ENCODE measurements around the gene GOLGA8B.
"Not testable (repeated sequence)": the region's sequence is repeated elsewhere in the genome, so short reads cannot be mapped to it uniquely, and the experiment has no call there.

GOLGA8B gene

DNA sequence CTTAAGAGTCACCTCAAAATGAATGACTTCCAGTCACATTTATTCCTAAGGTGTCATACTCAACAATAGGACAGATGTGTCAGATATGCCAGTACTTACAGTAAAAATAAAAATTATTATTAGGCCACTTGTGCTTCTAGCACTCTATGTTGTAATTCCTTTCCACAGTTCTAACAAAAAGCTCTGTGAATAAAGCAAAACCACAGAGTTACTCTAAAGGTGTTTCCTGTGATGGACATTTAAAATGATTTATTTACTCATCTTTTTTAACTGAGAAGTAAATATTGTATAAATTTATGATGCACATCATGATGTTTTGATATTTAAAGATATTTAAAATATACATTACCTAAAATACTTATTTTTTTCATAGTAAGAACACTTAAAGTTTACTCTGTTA, 13.9 kb upstream of the GOLGA8B start:
- no peak for DNase-seq (ENCODE audit: low read depth in 2 of 2)

DNA sequence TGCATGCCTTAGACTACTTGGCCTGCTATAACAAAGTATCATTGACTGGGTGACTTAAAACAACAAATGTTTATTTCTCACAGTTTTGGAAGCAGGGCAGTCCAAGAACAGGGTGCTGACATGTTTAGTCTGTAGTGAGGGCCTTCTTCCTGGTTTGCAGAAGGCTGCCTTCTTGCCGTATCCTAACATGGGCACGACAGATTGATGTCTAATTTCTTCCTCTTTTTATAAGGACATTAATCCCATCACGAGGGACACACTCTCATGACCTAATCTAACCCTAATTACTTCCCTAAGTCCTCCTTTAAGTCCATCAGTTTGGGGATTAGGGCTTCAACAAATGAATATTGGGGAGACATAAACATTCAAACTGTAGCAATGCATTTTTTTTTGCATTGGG, 10.9 kb upstream of the GOLGA8B start:
- no peak for DNase-seq (ENCODE audit: low read depth in 2 of 2)

DNA sequence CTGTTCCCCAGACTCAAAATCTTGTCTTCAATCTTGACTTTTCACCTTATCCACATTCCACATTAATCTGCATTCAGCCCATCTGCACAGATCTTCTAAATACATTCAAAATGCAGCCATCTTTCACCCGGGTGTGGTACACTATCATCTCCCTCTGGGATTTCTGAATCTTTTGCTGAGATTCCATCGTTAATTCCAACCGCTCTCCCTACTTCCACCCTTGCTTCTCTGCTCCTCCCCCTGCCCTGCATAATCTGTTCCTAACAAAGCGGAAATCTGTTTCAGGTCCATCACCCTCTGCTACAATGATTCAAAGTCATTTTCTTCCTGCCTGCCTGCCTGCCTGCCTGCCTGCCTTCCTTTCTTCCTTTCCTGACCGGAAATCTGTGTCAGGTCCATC, 7.9 kb upstream of the GOLGA8B start:
- no peak for DNase-seq (ENCODE audit: low read depth in 2 of 2)

DNA sequence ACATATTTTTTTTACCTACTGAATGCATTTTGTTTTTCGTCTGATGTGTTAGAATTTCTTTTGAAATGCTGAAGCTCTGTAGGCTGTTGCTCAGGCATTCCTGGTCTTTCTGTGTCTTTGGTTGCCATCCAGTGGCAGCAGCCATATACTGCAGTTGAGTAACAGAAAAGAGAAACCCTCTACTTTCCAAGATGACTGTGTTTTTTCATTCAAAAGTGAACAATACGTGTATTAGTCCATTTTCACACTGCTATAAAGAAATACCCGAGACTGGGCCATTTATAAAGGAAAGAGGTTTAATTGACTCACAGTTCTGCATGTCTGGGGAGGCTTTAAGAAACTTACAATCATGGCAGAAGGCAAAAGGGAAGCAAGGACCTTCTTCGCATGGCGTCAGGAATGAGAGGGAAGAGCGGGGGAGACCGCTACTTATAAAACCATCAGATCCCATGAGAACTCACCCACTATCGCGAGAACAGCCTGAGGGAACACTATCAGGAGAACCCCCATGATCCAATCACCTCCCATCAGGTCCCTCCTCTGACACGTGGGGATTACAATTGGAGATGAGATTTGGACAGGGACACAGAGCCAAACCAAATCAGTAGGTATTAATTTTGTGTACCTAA, 4.7 kb upstream of the GOLGA8B start:
- peak; percentile 62 to 70 for DNase-seq (ENCODE audit: low read depth in 2 of 2)

DNA sequence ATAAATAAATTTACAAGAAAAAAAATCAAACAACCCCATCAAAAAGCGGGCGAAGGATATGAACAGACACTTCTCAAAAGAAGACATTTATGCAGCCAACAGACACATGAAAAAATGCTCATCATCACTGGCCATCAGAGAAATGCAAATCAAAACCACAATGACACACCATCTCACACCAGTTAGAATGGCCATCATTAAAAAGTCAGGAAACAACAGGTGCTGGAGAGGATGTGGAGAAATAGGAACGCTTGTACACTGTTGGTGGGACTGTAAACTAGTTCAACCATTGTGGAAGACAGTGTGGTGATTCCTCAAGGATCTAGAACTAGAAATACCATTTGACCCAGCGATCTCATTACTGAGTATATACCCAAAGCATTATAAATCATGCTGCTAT, 2.5 kb upstream of the GOLGA8B start:
- not testable (repeated sequence) for DNase-seq (ENCODE audit: low read depth in 2 of 2)

DNA sequence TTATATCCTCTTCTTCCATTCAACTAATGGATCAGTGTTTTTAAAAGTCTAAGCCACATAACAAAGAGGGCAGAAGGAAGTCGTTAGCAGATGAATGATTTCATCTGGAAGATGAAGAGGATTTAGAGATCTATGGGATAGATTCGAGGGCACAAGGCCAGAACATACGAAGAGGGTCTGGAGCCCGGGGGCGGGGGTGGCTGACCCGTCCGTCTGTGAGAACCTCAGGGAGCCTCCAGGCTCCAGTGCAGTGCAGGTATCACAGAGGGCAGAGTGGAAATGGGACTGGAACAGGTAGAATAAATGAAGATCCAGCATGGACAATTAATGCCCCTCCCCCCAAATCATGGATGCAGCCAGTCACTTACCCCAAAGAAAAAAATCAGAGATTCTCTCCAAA, 1.5 kb upstream of the GOLGA8B start:
- DNase-seq (ENCODE audit: low read depth in 2 of 2): no peak

DNA sequence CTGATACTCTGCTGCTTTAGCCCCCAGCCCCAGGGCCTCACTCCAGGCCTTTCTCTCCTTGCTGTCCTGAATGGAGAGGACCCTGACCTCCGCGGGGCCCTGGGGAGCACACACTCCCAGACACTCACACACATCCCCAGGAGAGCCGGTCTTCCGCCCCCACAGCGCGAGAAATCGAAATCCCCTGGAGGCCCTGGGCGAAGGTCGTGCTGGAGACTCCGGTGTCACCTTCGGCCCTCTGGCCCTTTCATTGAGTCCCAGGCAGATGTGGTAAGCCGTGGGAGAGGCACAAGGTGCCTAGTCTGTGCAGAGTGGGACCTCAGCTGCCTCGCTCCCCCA, 848 bp upstream of the GOLGA8B start:
- DNase-seq (ENCODE audit: low read depth in 2 of 2): no peak

DNA sequence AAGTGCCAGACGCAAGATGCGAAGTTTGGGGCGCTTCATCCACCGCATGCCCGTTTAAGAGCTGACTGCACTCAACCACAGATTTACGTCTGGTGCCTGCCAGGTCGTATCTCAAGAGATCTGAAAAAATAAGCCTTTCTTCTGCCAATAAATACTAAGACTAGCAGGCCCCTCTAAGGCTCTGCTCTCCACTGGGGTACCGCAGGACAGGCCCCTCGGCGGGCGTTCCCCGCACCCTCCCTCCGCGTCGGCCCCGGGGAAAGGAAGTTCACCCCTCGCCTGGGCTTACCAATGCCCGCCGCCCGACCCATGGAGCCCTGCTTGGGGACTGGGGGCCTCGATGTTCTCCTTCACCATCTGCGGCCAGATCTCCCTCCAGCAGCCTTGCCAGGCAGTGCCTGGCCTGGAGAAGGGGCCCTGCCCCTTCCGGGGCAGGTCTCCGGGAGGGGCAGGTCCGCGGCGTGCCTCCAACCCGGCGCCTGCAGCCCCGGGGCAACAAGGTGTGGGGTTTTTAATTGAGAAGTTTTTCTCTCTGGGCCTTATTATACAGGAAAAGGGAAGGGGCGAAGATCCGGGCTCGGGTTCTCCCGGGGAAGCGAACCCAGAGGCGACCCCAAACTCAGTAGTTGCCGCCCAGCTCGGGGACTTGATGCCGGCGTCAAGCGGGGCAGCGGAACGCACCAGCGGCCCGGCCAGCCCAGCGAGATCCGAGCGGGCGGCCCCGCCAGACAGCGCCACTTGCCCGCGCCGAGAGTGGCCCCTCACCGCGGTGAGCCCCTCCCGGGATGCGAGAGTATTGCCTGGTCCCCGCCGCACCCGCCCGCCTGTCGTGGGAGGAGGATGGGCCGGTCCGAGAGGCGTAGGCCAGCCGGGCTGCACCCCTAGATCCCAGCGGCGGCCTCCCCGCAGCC, 735 bp downstream of the GOLGA8B start:
- DNase-seq (ENCODE audit: low read depth in 2 of 2): no peak

DNA sequence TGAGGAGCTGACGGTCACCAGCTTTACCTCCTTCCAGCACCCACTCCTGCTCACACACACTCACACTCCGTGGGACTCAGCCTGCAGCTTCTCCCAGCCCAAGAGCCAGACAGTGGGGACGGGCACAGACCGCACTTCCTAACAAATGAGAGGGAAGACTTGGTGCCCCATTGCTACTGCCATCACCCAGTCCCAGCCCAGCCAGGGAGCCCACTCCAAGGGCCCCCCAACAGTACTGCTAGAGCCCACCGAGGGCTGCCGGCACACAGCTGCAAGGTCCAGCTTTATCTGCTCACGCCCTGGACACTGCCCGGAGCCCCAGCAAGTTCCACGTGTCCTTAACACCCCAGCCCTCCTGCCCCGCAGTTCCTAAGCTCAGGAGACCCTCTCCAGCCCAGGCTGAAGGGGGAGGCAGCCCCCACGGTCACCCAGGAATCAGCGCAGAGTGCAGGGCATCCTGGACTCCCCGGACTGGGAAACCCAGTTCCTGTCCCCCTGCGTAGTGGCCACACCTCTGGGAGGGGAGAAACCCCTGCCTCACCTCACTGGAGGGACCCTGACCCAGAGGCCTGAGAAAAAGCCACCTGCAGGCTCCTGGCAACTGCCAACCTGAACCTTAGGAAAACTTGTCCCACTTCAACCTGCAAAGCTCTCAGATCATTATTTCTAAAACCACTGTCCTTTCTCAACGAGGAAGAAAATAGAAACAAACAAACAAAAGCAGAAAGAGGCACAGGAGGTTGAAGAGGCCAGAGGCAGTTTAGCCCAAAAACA, 1.6 kb downstream of the GOLGA8B start:
- DNase-seq (ENCODE audit: low read depth in 2 of 2): not testable (repeated sequence)

DNA sequence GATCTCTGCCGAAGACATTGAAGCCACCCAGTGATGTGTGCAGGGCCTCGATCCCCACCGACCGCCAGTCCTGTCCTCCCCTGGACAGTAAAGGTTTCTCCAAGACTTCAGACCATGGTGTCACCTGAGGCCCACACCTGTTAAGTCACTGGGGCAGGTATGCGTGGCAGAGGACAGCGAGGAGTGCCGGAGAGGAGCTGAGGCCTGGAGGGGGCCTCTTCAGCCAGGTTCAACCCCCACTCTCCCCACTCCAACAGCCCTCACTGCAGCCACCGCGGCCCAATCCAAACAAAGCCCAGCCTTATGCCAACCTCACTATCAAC, 2.4 kb downstream of the GOLGA8B start:
- DNase-seq (ENCODE audit: low read depth in 2 of 2): no peak

DNA sequence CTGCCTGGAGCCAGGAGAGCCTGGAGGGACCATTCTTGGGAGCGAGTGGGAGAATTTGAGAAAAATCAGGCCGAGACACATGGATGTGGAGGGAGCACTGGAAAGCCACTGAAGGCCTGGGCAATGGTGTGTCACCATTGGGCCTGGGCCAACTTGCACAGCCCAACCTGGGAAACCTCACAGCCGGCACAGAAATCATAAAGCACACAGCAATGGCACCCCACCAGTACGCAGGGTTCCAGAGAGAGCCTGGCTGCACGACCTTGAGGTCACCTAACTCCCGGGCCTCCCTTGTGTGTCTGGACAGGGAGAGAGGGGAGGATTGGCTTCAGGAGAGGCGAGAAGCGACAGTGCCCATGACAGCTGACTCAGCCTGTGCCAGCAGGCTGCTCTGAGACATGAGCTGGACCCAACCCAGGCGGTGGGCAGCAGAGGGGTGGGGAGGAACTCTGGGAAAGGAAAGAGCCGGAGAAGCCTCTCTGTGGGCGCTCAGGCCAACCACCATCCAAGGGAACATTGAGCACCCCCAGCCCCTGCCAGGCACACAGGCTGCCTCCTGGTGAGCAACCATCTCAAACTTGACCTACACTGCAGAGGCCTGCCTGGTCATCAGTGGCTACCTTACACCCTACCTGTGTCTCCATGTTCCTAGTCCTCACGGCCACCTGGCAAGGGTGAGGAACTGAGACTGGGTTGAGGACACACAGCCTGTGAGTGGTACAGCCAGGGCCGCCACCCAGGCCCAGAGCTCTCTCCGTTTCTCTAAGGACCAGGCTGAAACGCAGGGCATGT, 3.0 kb downstream of the GOLGA8B start:
- DNase-seq (ENCODE audit: low read depth in 2 of 2): not testable (repeated sequence)

DNA sequence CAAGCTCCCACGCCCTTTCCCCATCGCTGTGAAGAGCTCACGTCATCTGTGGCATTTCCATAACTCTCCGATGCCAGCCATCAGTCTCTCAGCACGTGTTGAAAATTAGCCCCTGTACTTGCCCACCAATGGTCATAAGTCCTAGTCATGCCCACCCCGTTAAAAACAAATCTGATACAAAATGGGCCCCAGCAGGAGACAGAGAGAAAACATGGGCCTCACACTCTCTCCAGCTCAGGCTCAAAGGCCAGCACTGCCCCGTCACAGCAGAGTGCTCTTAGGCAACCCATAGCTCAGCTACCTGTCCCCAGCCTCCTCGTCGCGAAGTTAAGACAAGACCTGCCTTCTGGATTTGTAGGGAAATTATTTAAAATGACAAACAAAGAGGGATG, 5.2 kb downstream of the GOLGA8B start:
- DNase-seq (ENCODE audit: low read depth in 2 of 2): no peak

DNA sequence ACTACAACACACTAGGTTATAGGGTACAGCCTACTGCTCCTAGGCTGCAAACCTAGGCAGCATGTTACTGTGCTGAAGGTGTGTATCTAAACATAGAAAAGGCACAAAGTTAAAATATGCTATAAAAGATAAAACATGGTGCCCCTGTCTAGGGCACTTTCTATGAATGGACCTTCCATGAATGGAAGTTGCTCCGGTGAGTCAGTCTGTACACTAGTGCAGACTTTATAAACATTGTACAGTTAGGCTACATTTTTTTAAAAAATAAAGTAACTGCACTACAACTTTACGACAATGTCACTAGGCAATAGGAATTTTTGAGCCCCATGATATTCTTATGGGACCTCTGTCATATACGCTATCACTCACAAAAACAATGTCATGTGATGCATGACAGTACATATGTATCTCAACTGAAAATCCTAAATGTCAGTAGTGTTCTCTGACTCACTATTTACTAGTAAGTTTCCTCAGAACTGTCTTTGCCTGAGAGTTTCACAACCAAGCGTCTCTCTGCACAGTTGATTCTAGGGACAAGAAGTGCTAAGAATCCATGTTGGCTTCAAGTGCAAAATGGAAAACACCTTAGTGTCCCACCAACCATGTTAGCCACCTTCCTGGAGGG, 5.7 kb downstream of the GOLGA8B start:
- not testable (repeated sequence) for DNase-seq (ENCODE audit: low read depth in 2 of 2)

DNA sequence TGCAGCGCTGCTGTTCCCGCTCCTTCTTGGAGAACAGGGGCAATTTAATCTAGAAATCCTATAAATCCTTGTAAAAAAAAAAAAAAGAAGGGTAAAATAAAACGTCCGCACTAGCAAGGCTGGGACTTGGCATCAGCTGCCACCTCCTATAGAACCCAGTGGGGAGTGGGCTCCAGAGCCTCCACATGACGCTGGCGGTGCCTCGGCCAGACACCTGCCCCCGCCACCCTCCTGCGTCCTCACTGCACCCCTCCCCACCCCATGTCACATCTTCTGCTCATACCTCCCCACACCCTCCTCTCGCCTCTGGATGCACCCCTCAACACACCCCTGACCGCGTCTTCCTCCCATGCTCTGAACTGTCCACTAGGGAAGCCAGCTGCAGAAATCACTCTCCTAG, 8.4 kb downstream of the GOLGA8B start:
- DNase-seq (ENCODE audit: low read depth in 2 of 2): not testable (repeated sequence)

DNA sequence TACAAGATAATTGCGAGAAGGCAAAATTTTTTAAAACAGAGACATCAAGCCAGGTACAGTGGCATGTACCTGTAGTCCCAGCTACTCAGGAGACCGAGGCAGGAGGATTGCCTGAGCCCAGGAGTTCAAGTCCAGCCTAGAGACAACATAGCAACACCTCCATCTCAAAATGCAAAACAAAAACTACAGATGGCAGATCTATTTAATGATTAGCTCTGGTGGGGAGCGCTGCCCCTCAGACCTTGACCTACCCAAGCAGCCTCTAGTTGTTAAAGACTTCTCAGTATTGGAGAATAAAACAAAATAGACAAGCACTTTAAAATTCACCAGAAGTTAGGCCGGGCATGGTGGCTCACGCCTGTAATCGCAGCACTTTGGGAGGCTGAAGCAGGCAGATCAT, 10.5 kb downstream of the GOLGA8B start:
- not testable (repeated sequence) for DNase-seq (ENCODE audit: low read depth in 2 of 2)

DNA sequence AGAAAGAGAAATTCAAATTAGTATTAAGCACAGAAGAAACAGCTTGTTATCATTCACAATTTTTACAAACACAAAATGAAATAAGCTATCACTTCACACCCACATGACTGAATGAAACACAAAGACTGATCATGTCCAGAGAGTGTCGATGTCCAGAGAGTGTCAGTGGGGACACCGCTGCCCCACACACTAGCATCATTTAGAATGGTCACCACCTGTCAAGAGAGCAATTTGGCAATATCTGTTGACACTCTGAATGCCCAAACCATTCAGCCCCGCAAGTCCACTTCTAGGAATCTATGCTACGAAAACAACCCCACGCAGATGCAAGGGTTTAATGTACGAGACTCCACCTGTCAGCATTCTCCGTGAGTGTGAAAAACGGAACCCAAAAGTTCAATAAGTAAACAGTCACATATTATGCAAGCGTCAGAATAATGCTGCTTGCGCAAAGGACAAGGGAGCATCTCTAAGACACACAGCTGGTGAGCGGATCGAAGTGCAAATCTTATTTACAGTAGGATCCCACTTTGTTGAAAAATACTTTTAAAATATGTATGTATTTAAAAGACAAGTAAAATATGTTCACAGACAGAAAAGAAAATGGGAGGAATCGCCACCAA, 11.3 kb downstream of the GOLGA8B start:
- not testable (repeated sequence) for DNase-seq (ENCODE audit: low read depth in 2 of 2)

DNA sequence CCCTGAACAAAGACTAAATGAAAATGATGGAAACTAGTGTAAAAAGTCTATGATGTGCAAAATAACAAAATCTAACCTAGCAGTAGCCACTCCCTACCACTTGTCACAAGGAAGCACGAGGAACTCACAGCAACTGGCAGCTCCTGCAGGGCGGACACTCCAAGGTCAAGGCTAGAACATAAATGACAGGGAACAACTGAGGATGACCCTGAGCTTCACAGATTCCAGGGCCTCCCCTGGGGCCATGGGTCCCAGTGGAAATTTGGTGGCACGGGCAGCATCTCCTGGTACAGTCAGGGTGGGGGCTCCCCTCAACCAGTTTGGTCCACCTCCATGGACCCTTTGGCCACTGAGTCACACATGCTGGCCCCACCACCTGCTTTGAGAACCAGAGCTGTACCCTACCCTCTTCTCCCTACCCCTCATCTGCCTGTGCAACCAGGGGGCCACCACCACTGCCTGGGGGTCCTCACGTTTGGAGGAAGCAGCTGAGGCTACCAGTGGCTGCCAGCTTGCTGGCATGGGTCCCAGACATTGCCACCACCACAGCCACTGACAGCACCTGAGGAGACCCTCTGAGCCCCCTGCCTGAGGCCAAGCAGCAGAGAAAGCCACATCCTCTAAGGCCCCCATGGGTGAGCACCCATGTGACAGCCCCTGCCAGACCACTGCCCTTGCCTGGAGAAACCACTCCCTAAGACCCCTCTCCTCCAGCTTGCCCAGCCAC, 13.6 kb downstream of the GOLGA8B start:
- DNase-seq (ENCODE audit: low read depth in 2 of 2): not testable (repeated sequence)

DNA sequence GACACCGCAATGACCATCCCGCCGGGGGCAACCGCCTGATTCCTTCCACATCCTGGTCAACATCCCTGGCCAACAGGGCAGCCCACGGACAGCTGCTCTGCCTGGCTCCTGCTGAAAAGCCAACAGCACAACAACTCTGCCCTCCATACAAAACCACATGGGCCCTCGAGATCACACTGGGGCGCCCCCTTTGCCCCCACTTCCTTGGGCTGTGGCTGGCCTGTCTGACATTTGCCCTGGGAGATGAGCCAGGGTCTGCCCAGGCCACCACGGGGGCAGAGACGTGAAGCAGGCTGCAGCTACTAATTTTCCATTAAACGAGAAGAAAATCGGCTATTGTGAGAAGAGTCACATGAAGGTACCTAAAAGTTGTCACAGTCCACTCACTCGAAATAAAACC, 16.3 kb downstream of the GOLGA8B start:
- DNase-seq (ENCODE audit: low read depth in 2 of 2): not testable (repeated sequence)

DNA sequence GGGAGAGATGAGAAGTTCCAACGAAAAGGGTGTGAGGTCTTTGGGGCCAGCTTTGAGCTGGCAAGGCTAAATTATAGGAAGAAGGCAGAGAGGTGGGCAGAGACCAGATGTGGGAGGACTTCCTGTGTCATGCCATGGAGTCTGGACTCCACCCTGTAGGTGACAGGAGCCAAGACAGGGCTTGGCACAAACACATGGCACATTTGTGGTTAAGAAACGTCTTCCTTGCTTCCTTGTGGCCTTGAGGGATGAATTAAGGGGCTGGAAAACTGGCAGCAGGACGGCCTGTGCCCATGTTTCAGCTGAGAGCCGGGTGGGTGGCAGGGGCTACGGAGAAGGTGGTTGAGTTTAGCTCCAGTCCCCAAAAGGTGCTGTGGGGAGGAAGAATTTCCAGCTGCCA, 18.7 kb downstream of the GOLGA8B start:
- DNase-seq (ENCODE audit: low read depth in 2 of 2): not testable (repeated sequence)

DNA sequence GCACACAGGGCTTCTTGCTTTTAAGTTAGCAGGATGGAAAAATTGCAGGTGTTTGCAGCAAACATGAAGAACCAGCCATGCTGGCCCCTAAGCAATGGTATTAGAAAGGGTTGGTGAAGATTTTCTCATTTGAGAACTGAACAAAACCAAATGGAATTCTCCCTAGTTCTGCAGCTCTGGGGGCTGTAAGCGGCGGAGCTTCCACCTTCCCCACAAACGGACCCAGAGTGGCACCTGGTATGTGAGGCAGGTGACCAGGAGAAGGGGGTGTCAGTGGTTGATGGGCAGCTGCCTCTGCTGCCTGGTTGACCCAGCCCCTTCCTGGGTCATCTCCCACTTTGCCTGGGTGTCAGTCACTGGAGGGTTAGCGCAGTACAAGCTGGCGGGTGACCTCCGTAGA, 22.6 kb downstream of the GOLGA8B start:
- DNase-seq (ENCODE audit: low read depth in 2 of 2): not testable (repeated sequence)

All from fibroblast of skin of left quadriceps (primary cell).